Cerebellar cortex (tissue), 1 donor: Measurements from ENCODE around the gene XXYLT1.
A peak's percentile ranks its signal among the peaks of the same experiment; 100 is the strongest.
"Not testable (repeated sequence)": the region's sequence is repeated elsewhere in the genome, so short reads cannot be mapped to it uniquely, and the experiment has no call there.

Source experiments
- DNase-seq: peaks from one replicate; pipeline ENCODE4 v3.0.0-alpha.2; 2015; ENCODE audit warnings: low spot score

XXYLT1 gene

DNA sequence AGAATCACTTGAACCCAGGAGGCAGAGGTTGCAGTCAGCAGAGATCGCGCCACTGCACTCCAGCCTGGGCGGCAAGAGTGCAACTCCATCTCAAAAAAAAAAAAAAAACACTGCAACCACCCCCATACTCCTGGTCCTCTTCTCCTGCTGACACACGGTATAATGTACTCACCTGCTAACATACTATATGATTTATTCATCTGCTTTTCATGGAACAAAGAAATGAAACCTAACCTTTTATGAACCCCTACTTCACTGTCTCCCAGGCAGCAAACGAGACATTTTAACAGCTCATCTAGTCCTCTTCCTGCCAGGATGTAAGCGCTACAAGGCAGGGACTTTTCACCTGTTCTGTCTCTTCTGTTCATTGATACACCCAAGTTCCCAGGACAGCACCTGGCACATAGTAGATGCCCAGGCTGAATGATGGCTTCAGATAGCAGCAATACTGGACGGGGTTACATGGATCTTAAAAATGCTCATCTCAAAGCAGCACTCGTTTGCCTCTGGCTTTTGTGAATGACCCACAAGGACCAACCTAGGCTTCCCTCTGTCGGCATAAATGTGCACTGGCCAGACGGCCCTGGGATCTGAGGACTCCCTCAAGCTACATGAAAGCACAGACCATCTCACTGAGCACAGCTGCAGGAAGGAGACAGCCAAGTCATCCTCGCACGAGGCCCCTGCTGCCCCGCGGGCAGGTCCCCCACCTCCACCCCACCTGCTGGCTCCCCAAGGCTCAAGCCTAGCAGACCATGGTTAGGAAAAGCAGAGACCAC is 20.3 kb downstream of the XXYLT1 start:
- no peak for DNase-seq

DNA sequence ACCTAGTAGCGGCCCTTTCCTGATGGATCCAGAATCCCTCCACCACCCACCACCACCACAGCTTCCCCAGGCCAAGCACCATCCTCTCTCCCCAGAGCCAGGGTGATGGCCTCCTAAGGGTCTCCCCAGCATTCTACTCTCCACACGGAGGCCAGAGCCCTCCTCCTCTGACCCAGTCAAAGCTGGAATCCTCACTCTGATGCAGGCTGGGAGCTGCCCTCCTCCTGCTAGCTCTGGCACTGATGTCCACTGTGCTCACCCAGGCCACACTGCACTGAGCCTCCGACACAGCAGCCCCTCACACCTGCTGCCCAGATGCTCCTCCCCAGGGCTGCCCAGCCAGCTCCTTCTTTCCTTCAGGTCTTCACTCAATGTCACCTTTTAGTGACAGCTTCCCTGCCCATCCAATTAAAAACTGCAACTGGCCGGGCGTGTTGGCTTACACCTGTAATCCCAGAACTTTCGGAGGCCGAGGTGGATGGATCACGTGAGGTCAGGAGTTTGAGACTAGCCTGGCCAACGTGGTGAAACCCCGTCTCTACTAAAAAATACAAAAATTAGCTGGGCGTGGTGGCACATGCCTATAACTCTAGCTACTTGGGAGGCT is 21.0 kb downstream of the XXYLT1 start:
- no peak for DNase-seq

DNA sequence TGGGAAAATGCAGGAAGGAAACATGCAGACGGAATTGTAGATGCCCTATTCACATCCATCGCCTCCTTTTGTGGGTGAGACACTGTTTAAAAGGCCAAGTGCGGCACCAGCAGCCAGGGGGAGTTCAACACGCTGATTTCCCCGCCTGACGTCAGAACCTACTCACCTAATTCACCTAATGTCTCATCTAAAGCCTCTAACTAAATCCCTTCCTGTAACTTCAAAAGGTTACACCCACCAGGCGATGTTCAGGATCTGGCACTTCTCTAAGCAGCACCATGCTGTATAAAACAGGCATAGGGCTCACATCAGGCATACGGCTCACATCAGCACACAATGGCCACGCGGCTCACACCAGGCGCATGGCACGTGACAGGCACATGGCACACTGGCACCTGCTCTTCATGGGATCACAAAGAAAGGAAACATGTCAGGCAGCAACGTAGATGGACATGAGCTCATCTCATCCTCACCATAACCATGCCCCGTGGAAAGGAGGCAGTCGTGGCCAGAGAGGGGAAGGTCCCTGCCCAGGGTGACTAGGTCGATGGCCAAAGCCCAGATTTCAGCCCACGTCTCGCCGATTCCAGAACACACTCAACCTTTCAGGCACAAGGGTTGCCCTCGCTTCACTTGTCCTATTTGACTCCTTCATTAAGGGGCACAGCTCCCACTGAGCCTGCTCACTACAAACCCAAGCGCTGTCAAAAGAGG is 21.7 kb downstream of the XXYLT1 start:
- DNase-seq = no peak

- DNase-seq = no peak
Measured at GRCh38 chr3:195248281-195248680, 22.7 kb downstream of the XXYLT1 start.

DNA sequence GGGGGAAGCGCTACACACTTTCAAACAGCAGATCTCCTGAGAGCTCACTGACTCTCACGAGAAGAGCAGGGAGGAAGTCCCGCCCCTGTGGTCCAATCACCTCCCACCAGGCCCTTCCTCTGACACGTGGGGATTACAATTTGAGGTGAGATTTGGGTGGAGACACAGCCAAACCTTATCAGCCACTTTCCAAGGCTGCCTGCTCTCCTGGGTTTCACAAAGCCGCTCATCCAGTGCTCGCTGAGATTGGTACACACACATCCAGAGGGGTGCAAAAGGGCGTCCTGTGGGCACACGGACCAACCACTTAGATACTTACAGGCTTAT is 23.1 kb downstream of the XXYLT1 start:
- DNase-seq = no peak

DNA sequence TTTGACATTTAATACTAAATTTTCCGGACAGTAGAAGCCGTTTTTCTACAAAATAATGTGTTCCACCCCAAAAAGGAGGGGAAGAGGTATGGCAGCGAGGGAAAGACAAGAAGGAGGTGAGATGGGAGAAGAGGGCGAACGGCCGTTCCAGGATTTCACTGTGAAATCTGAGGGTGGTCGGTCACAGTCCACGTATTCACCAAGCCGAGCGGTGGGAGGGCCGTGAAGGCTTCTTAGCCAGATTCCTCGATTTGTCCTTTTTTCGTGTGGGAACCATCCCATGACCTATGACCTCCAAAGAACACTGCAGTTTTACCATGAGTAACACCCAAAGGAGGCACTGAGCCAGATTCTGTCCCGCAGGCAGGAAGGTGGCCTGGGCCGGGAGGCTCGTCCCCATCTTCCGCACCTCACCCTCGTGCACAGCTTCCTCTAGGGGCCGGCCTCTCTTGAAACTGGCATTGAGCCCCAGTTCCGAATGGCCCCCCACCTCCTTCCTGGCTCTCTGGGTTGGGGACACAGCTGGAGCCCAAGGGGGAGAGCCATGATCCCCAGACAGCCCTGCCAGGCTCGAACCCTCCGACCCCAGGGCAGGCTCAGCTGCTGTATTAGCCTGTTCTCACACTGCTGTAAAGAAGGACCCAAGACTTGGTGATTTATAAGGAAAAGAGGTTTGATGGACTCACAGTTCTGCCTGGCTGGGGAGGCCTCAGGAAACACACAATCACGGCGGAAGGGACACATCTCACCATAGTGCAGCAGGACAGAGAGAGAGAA is 23.7 kb downstream of the XXYLT1 start:
- DNase-seq = no peak

- DNase-seq = peak; percentile 47
Measured at GRCh38 chr3:195246581-195246995, 24.4 kb downstream of the XXYLT1 start.

- no peak for DNase-seq
Measured at GRCh38 chr3:195245531-195245951, 25.4 kb downstream of the XXYLT1 start.

DNA sequence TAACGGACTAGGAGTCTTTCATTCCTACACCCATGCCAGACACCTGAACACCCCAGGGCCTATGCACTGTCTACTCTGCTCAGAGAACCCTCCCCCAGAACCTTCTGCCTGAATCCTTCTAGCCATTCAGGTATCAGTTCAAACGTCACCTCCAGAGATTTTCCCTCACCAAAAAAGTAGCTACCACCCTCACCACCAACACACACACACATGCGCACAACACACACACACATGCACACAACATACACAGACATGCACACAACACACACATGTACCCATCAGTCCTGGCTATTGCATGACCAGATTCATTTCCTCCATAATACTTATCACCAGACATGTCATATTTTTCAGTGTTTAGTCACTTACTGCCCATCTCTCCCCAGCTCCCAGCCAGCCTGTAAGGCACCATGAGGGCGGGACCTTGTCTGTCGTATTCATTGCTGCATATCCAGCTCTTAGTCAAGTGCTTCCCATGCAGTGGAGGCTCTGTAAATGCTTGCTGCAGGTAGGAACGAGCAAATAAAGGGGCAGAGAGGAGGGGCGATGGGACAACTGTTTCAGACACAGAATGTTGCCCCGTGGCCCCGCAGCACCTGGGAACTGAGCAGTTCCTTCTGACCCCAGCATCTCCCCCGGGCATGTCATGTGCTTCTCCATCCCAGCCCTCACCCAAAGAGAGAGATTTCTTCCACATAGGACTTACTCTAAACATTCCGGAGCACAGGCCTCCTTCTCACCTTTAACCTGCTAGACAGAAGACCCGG is 29.2 kb downstream of the XXYLT1 start:
- no peak for DNase-seq

DNA sequence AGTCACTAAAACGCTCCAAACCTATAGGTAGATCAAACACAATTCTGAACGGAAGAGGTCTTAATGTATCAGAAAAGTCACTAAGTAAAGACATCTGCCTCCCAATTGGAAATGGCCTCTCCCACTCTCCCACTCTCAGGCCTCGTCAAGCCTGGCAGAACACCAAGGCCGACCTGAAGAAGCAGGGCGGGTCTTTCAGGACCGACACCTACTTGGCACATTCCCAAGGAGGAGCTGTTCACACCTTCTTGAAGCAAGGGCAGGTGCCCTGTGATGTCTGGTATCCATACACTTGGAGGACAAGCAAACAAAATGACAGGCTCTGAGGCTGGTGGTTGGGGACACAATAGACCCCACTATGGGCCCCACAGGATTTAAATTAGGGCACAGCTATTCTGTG is 30.0 kb downstream of the XXYLT1 start:
- no peak for DNase-seq

DNA sequence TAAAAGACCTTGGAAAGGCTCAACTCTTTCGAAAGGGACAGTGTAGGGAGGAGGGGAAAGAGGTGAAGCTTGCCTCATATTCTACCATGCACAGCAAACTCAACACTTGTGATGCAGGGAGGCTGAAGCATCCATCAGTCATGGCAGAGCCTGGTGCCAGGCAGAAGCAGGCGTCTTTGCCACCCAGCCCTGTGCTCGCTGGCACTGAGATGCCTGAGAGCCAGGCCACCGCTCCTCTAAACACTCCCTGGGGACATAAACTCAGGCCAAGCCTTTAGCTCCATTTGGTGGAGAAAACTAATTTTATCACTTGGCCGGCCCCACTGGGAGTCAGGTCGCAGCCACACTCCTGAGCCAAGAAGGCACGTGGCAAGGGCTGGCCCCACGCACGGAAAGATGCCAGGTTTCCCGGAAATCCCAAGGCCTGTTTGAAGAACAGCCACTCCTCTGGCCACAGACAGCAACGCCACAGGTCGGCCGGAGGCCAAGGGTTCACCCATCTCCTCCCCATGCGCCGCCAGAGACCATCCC is 30.7 kb downstream of the XXYLT1 start:
- no peak for DNase-seq

- no peak for DNase-seq
Measured at GRCh38 chr3:195239121-195239520, 31.8 kb downstream of the XXYLT1 start.

GRCh38 chr3:195238586-195239118 is 32.3 kb downstream of the XXYLT1 start:
- no peak for DNase-seq

DNA sequence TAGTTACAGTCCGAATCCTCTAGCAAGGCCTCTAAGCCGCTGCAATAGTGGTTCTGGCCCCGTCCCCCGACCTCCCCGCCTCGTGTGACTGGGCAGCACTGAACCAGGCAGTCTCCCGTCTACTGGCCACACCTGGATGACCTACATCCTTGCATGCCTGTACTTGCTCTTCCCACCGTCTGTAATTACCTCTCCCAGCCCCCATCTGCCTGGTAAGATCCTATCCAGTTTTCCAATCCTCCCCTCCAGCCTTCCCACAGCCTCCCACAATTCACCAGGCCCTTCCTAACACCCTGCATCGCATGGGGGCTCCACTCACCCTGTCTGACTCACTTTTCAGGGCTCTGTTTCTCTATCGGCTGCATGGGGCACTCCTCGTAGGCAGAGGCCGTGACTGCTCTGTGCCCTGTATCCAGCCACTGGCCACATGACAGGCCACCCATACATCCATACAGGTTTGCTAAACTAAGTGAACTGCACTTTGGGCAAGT is 32.8 kb downstream of the XXYLT1 start:
- DNase-seq = no peak

DNA sequence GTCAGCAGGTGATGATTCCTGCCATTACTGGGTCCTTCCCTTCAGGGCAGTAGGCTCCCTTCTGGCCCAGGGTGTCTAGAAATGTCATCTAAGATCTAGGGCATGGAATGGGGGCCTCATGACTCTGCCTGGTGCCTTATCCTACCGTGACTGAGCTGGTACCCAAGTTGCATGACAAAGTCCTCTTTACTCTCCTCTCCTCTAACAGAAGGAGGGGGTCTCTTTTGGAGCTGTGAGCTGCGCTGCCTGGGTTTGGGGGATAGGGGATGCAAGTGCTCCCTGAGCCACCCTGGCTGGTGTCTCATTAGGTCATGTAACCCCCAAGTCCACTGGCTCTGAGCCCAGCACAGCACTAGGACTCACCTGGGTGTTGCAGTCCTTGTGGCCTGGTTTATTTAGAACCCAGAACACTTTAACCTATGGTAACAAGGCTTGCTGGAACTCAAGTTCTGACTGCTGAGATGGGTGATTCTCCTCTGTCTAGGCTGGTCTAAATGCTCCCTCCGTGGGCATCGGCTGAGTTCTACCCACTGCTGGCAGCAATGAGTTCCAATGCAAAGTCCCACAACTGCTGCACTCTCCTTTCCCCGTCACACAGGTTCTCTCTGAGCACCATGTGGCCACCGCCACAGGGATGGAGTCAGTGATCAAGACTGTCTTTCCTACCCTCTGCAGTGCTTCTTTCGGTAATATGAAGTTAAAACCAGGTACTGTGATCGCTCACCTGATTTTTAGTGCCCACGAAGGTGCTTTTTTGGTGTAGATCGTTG is 34.0 kb downstream of the XXYLT1 start:
- DNase-seq = no peak

DNA sequence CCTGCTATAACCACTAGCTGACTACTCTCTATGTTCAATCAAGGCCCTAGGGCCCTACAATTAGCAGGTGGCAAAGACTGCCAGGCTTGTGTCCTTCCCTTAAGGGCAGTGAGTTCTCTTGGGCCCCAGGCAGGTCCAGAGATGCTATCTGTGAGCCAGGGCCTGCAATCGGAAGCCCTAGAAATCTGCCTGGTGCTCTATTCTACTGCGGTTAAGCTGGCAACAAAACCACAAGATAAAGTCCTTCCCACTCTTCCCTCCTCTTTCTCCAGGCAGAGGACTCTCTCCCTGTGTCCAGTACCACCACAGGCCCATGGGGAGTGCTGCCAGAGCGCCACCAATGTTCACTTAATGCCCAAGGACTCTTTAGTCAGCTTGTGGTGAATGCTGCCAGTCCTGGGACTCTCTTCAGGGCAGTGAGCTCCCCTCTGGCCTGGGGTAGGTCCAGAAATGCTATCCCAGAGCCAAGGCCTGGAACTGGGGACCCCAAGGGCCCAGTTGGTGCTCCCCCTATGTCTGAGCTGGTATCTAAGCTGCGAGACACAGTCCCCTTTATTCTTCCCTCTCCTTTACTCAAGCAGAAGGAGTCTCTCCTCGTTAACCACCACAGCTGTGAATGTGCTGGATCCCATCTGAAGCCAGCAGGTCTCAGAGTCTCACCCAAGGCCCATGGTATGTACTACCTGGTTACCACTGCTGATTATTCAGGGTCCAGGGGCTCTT is 34.7 kb downstream of the XXYLT1 start:
- no peak for DNase-seq

GRCh38 chr3:195230244-195230643 is 40.7 kb downstream of the XXYLT1 start:
- DNase-seq = no peak

- DNase-seq = not testable (repeated sequence)
Measured at GRCh38 chr3:195228886-195229285, 42.1 kb downstream of the XXYLT1 start.

GRCh38 chr3:195227871-195228270 is 43.1 kb downstream of the XXYLT1 start:
- DNase-seq = no peak
